ENCODE measurements around the gene DTX1.

Gene DTX1

DNA sequence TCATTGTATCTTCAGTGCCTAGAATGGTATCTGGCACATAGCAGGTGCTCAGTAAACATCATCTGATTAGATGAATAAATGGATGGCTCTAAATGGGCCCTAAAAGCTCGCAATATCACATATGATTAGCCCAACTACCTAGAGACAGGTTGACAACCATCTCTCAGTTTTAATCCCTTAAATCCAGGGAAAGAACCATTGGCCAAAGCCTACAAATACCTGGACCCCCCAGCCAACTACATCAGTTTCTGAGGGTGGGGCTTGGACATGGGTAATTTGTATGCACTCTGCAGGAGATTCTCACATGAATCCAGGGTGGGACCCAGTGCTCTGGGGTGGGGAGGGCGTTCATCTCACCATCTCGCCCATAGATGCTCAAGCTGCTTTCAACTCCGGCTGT, 4.8 kb upstream of the DTX1 start:
- in situ Hi-C loops (cut with MboI; ENCODE audit: low sequenced_read_pairs, unreplicated experiment), result loop anchor here (10.0 kb wide), 1 partner anchor 123 kb away; no protein-coding TSS in a partner anchor
- TF ChIP-seq, protein P1, sequence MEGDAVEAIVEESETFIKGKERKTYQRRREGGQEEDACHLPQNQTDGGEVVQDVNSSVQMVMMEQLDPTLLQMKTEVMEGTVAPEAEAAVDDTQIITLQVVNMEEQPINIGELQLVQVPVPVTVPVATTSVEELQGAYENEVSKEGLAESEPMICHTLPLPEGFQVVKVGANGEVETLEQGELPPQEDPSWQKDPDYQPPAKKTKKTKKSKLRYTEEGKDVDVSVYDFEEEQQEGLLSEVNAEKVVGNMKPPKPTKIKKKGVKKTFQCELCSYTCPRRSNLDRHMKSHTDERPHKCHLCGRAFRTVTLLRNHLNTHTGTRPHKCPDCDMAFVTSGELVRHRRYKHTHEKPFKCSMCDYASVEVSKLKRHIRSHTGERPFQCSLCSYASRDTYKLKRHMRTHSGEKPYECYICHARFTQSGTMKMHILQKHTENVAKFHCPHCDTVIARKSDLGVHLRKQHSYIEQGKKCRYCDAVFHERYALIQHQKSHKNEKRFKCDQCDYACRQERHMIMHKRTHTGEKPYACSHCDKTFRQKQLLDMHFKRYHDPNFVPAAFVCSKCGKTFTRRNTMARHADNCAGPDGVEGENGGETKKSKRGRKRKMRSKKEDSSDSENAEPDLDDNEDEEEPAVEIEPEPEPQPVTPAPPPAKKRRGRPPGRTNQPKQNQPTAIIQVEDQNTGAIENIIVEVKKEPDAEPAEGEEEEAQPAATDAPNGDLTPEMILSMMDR (IDR thresholded peaks at IDR 0.05; ENCODE audit: borderline replicate concordance, control extremely low read depth, extremely low read depth, insufficient read depth, missing control alignments), result no peak
- no peak for DNase-seq (ENCODE audit: low spot score)

DNA sequence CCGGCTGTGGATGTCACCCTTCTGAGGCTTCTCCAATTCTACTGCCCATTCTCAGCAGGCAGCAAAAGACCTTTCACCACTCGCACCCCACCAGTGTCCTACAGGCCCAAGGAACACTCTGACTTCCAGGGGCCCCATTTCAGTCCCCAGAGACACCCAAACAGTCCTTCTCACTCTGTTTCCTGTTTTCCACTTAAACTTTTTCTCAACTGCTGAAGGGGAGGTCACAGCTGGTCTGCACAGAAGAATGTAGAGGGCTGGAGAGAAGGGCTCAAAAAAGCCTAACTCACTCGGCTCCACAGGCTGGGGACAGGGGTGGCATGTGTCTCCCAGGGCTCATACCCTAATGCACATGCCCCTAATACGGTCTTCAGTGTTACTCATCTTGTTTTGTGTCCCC, 4.2 kb upstream of the DTX1 start:
- TF ChIP-seq, protein P1 (IDR thresholded peaks at IDR 0.05; ENCODE audit: borderline replicate concordance, control extremely low read depth, extremely low read depth, insufficient read depth, missing control alignments), result no peak
- DNase-seq (ENCODE audit: low spot score), result no peak
- in situ Hi-C loops (cut with MboI; ENCODE audit: low sequenced_read_pairs, unreplicated experiment), result loop anchor here (10.0 kb wide), 1 partner anchor 122 kb away; no protein-coding TSS in a partner anchor

DNA sequence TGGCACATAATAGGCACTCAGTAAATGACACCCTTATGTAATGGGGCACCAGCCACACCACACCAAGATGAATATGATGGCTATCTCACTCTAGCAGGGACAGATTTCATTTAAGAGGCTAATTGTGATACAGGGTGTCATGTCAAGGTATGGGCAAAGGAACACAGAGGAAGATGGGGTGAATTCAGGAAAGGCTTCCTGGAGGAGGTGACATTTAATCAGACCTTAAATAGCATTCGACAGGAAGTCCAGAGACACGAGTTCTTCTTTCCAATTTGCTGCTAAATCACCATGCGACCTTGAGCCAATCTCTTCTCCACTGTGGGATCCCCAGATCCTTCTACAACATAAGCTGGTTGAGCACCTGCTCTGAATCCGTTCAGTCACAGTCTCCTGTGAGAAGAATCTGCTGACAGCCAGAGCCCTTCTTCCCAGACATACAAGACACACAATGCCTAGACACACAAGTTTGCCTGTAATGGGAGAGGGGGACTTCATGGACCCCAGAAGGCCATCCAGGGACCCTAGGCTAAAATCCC, 1.5 kb upstream of the DTX1 start:
- no peak for DNase-seq (ENCODE audit: low spot score)
- in situ Hi-C loops (cut with MboI; ENCODE audit: low sequenced_read_pairs, unreplicated experiment), result loop anchor here (10.0 kb wide), 1 partner anchor 120 kb away; no protein-coding TSS in a partner anchor

DNA sequence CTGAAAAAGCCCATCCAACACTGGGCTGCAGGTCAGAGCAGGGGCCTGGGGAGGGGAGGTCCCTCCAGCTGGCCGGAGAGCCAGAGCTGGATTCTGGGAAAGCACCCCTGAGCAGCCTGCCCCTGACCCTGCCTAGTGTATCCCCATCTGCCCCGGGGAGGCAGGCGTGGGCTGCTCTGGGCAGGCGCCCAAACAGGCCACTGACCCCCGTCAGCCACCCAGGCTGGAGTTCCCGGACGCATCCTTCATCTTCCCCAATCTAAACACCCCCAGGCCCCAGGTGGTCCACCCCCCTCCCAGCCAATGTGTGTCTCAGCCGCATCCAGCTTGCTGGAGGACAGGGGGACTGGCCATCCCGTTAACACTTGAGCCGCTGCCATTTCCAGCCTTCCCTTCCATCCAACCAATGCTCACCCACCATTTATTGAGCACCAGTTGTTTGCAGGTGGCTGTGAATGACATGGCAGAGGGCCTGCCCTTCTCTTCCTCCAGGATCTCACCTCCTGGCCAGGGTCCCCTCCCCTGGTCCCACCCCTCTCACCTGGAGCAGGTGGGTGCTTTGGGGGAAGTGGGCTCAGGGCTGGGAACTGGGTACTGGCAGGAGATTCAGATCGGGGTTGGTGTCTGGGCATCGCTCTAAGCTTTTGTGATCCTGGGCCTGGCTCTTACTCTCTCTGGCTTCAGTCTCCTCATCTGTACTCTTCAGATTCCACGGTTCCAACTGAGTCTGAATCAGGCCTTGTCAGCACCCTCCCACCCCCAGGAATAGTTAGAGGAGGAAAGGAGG, 743 bp upstream of the DTX1 start:
- DNase-seq (ENCODE audit: low spot score), result no peak
- in situ Hi-C loops (cut with MboI; ENCODE audit: low sequenced_read_pairs, unreplicated experiment), result loop anchor here (10.0 kb wide), 1 partner anchor 119 kb away; no protein-coding TSS in a partner anchor
- TF ChIP-seq, protein P1 (IDR thresholded peaks at IDR 0.05; ENCODE audit: borderline replicate concordance, control extremely low read depth, extremely low read depth, insufficient read depth, missing control alignments), result no peak

More for the DNA sequence above, 1.5 kb upstream of the DTX1 start:
- TF ChIP-seq, protein P1 (IDR thresholded peaks at IDR 0.05; ENCODE audit: borderline replicate concordance, control extremely low read depth, extremely low read depth, insufficient read depth, missing control alignments), result no peak

DNA sequence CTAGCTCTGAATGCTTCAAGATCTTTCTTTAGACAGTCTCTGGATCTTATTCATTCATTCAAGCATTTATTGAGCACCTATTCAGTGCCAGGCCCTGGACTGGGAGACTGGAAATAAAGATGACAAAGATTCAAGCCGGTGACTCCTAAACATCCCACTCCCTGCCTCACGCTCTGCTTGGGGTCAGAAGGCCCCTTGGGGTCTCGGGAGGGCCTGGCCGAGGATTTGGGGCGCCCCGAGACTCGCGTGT, 224 bp upstream of the DTX1 start:
- TF ChIP-seq, protein P1 (IDR thresholded peaks at IDR 0.05; ENCODE audit: borderline replicate concordance, control extremely low read depth, extremely low read depth, insufficient read depth, missing control alignments), result no peak
- DNase-seq (ENCODE audit: low spot score), result no peak
- in situ Hi-C loops (cut with MboI; ENCODE audit: low sequenced_read_pairs, unreplicated experiment), result loop anchor here (10.0 kb wide), 1 partner anchor 118 kb away; no protein-coding TSS in a partner anchor

DNA sequence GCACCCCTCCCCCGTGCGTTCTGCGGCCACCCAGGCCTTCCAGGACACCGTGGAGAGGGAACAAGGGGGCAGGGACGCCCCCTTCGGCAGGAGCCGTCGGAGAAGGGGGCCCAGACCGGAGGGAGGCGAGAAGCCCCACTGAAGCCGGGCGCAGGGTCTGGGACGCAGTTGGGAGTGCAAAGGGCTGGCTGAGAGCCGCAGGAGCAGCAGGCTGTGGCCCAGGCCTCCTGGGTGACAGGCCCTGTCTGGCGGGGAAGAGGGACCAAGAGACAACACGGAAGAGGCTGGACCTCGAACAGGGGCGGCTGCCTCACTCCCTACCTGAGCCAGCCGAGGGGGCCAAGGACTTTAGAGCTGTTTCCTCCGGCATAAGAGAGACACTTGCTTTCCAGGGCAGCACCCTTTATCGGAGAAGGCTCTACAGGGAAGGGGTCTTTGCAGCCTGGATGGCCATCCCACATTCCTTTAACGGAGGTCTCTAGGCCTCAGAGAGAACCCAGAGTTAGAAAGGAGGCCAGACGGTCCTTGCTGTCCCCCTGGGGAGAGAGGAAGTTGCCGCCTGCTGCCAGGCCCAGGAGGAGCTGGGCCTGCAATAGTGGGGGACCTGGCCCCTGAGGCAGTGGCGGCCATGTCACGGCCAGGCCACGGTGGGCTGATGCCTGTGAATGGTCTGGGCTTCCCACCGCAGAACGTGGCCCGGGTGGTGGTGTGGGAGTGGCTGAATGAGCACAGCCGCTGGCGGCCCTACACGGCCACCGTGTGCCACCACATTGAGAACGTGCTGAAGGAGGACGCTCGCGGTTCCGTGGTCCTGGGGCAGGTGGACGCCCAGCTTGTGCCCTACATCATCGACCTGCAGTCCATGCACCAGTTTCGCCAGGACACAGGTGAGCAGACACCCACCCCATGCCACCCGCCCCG, 1.3 kb downstream of the DTX1 start:
- in situ Hi-C loops (cut with MboI; ENCODE audit: low sequenced_read_pairs, unreplicated experiment), result loop anchor here (10.0 kb wide), 1 partner anchor 117 kb away; no protein-coding TSS in a partner anchor
- DNase-seq (ENCODE audit: low spot score), result peak; percentile 41
- TF ChIP-seq, protein P1 (IDR thresholded peaks at IDR 0.05; ENCODE audit: borderline replicate concordance, control extremely low read depth, extremely low read depth, insufficient read depth, missing control alignments), result no peak

All from GM13976 (cell line).